Astrocyte of the spinal cord (primary cell): ENCODE data around the gene DYNLT2.

Experiments used
- DNase-seq: peaks from one replicate; pipeline ENCODE4 v3.0.0; 2011; ENCODE audit warnings: low read depth, low spot score
- H3K4me3 ChIP-seq: 2 replicates; pipeline ENCODE4 v1.5.1; 2011; ENCODE audit warnings: low read depth, mild to moderate bottlenecking, low read length, moderate library complexity
- CTCF ChIP-seq: IDR thresholded peaks from 2 replicates; pipeline ENCODE4 v1.5.1; 2012; ENCODE audit warnings: low read depth, mild to moderate bottlenecking, low read length, inconsistent platforms
- in situ Hi-C: cut with HindIII; loops from 2 replicates; pipeline ENCODE4 v1.10.0; 2017; ENCODE audit warnings: low sequenced_read_pairs

Gene DYNLT2

DNA sequence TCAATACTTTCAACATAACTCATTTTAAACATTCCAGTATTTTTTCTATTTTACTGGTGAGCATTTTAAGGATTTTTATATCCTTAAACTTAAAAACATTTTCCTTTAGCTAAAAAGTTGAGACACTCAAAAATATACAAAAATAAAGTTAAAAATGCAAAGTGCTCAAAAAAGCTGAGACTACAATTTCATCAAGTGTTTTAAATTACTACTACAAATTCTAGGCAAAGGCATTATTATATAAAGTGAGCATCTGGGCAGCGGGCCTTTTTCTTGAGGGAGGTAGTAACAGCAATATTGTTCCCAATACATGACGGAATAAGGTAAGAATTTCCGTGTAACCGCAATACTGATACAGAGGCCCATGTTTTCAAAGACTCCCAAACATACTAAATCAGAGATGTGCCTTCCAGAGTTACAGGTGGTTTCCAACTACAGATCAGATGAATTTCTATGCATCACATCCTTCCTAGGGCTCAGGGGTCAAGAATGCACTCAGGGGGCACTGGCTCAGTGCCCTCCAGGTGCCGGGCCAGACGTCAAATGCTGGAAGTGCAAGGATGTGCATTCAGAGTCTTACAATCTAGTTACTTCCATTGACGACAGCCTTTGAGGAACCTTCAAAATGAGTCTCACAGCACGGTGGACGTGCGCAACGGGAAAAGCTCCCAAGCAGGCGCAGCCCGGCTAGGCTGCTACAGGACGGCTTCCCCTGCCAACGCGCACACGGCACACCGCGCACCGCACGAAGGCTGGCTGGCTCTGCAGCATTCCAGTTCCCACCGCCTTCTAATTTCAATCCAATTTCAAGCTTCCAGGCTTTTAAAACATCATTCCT is 28.8 kb downstream of the DYNLT2 start:
- DNase-seq: peak; percentile 86
- in situ Hi-C loops: no loop called here
- TF ChIP-seq CTCF: no peak
- peak overlapping the region; percentile 72 for H3K4me3 ChIP-seq

GRCh38 chr6:169720207-169720855 is 31.0 kb downstream of the DYNLT2 start:
- DNase-seq: no peak
- no peak overlapping the region for H3K4me3 ChIP-seq
- TF ChIP-seq CTCF: no peak
- in situ Hi-C loops: no loop called here

GRCh38 chr6:169719117-169719516 is 32.3 kb downstream of the DYNLT2 start:
- no peak overlapping the region for H3K4me3 ChIP-seq
- no peak for TF ChIP-seq CTCF
- peak; percentile 25 for DNase-seq
- in situ Hi-C loops: no loop called here

DNA sequence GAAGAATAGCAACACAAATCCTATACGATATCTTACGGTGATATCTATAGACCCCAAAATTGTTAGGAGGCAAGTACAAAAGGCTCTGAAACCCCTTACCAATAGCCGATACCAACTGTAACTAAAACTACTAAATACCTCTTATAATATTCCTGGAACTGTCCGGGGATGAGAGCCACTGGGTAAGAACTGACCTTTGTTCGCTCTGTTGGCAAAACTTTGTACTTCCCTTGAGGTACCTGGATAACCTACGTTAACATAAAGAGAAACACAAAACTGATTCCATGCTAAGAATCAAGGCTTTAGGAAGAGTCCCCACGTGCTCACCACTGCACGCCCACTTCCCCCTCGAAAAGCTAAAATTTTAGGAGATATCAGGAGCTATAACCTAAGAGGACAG is 36.8 kb downstream of the DYNLT2 start:
- in situ Hi-C loops: no loop called here
- no peak for TF ChIP-seq CTCF
- no peak for DNase-seq
- H3K4me3 ChIP-seq: no peak overlapping the region

DNA sequence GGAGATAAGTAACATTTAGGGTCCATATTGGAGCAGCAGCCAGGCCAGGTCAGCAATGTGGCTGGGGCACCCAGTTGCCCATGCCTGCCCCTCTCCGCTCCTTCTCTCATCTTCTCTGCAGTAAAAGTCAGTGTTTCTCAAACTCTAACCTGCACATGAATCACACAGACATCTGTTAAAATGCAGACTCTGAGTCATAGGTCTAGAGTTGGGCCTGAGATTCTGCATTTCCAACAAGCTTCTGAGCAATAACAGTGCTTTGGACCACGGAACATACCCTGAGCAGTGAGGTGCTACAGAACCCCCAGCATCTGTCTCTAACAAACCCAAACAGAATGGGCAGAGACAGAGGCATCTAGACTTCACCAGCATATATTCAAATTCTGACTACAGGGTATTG is 37.2 kb downstream of the DYNLT2 start:
- TF ChIP-seq CTCF: no peak
- no peak overlapping the region for H3K4me3 ChIP-seq
- DNase-seq: no peak
- in situ Hi-C loops: no loop called here

DNA sequence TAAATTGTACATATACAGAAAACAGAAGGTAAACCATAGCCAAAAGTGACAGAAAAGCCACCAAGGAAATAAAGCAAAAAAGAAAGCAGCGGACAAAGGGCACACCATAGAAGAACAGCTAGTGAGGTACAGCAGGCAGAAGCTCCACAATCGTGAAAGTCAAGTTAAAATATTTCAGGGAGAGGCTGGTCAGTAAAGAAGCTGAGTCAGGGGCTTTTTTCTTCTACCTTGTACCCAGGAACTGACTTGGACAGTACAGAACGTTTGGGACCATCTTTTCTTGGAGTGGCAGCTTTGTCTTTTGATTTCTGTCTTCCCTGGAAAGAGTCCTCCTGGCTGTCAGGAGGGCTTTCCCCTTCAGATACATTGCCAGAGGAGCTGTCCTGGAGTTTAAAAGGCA is 41.4 kb downstream of the DYNLT2 start:
- in situ Hi-C loops: no loop called here
- no peak for DNase-seq
- TF ChIP-seq CTCF: no peak
- H3K4me3 ChIP-seq: no peak overlapping the region
